K562 (cell line): ENCODE data around the gene ARFGEF2. TPM values are rescaled to one million over a fixed set of nuclear protein-coding genes. Genes with fewer than 3 reads are reported as not detected.
A peak's percentile ranks its signal among the peaks of the same experiment; 100 is the strongest.

Experiments used
- AFF4 ChIP-seq: sonication (generic); formaldehyde crosslinking; IDR thresholded peaks from 2 replicates; pipeline ENCODE4 v1.8.0; 2023; ENCODE audit warnings: mild to moderate bottlenecking, missing genetic modification reagents
- BCL6 ChIP-seq: fragments of 250-450 bp; sonication (Bioruptor Pico); IDR thresholded peaks from 2 replicates; pipeline ENCODE4 v1.4.0; 2020
- CBFA2T3 ChIP-seq: fragments of 450-650 bp; IDR thresholded peaks from 2 replicates; pipeline ENCODE4 v1.6.1; 2017
- CREBBP ChIP-seq: IDR thresholded peaks from one replicate; pipeline ENCODE4 v1.6.1; 2012; ENCODE audit warnings: low read depth, mild to moderate bottlenecking, control low read depth, inconsistent platforms, low read length
- E2F5 ChIP-seq: sonication (generic); formaldehyde crosslinking; IDR thresholded peaks from 2 replicates; pipeline ENCODE4 v1.8.0; 2022; ENCODE audit warnings: mild to moderate bottlenecking, missing genetic modification reagents
- E2F8 ChIP-seq: fragments of 450-650 bp; IDR thresholded peaks from 2 replicates; pipeline ENCODE4 v1.7.1; 2018; ENCODE audit warnings: mild to moderate bottlenecking, low read depth; ENCODE audit not compliant: partially characterized antibody
- ETV5 ChIP-seq: sonication (generic); formaldehyde crosslinking; IDR thresholded peaks from 2 replicates; pipeline ENCODE4 v1.4.0; 2020; ENCODE audit warnings: low read depth, mild to moderate bottlenecking, missing genetic modification reagents
- GATAD2B ChIP-seq: fragments of 450-650 bp; IDR thresholded peaks from 2 replicates; pipeline ENCODE4 v1.6.1; 2017; ENCODE audit warnings: mild to moderate bottlenecking, borderline replicate concordance
- MYBL2 ChIP-seq, 2 experiments: fragments of 450-650 bp in 1 of 2; sonication (generic) in 1 of 2; formaldehyde crosslinking in 1 of 2; IDR thresholded peaks; 2 replicates each; pipeline versions ENCODE4 v1.6.1 to v1.8.1; 2017 to 2022; ENCODE audit warnings: borderline replicate concordance in 1 of 2, inconsistent platforms in 1 of 2, low read depth in 1 of 2, mild to moderate bottlenecking in 1 of 2, missing genetic modification reagents in 1 of 2, moderate library complexity in 1 of 2
- SMARCA5 ChIP-seq: fragments of 450-650 bp; IDR thresholded peaks from 2 replicates; pipeline ENCODE4 v1.6.1; 2016
- SMARCE1 ChIP-seq: fragments of 450-650 bp; IDR thresholded peaks from 2 replicates; pipeline ENCODE4 v1.7.1; 2016; ENCODE audit warnings: mild to moderate bottlenecking
- TARDBP ChIP-seq: fragments of 450-650 bp; IDR thresholded peaks from 2 replicates; pipeline ENCODE4 v1.6.1; 2016
- XRCC5 ChIP-seq: fragments of 200-400 bp; formaldehyde crosslinking; IDR thresholded peaks from 2 replicates; pipeline ENCODE4 v1.6.1; 2017; ENCODE audit warnings: low read depth, mild to moderate bottlenecking, low read length
- ZBTB34 ChIP-seq: fragments of 250-450 bp; sonication (Bioruptor Pico); IDR thresholded peaks from 2 replicates; pipeline ENCODE4 v1.8.0; 2021; ENCODE audit warnings: mild to moderate bottlenecking, moderate library complexity
- ZBTB8A ChIP-seq: fragments of 450-650 bp; IDR thresholded peaks from 2 replicates; pipeline ENCODE4 v1.6.1; 2018; ENCODE audit warnings: mild to moderate bottlenecking, moderate library complexity; ENCODE audit not compliant: partially characterized antibody
- ZC3H11A ChIP-seq: IDR thresholded peaks from 2 replicates; pipeline ENCODE4 v1.6.1; 2012; ENCODE audit warnings: low read depth, low read length, improper control_type of control experiment
- ZKSCAN1 ChIP-seq: fragments of 150-350 bp; IDR thresholded peaks from 2 replicates; pipeline ENCODE4 v1.6.1; 2016; ENCODE audit warnings: low read depth, low read length
- ZNF384 ChIP-seq: IDR thresholded peaks from 2 replicates; pipeline ENCODE4 v1.6.1; 2012; ENCODE audit warnings: low read depth, low read length, improper control_type of control experiment
- ZNF511 ChIP-seq: sonication (generic); formaldehyde crosslinking; IDR thresholded peaks from 2 replicates; pipeline ENCODE4 v1.8.0; 2022; ENCODE audit warnings: mild to moderate bottlenecking, missing genetic modification reagents
- polyA plus RNA-seq, 8 experiments: library from polyadenylated mRNA; depleted of rRNA in 4 of 8; stranded (reverse) in 5 of 8; unstranded in 3 of 8; fragments of >200 nt; fragmentation: Nextera tagmentation in 2 of 8; fragmentation: Illumina TruSeq in 1 of 8; extraction: Ambion mirVana in 2 of 8; extraction: Trizol in 1 of 8; gene quantifications; 2 replicates each; pipeline versions ENCODE4 v1.2.1 to v1.2.3, GENCODE V29; 2011 to 2014; ENCODE audit warnings: inconsistent platforms in 1 of 8, missing spikeins in 1 of 8
- total RNA-seq, 7 experiments: library from RNA; depleted of rRNA in 6 of 7; stranded (reverse); fragments of >200 nt in 6 of 7; fragmentation: Illumina TruSeq in 2 of 7; extraction: Trizol in 2 of 7; gene quantifications; 2 replicates each; pipeline versions ENCODE4 v1.2.1 to v1.2.3, GENCODE V29; 2011 to 2021; ENCODE audit warnings: low replicate concordance in 1 of 7

Gene ARFGEF2
- total and polyA plus RNA-seq, 9 of the 15 experiments (the other 6 are each of a cell fraction or from before 2014, with no cell fraction given), result 4.2 to 18.8 (median 13.7) TPM

- TF ChIP-seq AFF4 (CRISPR knock-in tag) (no peak), E2F5 (CRISPR knock-in tag) (no peak; the same call in 1 of the 2 replicates), SMARCE1 (no peak), ZBTB34 (CRISPR knock-in tag) (no peak), CBFA2T3 (no peak), ZBTB8A (no peak), TARDBP (no peak), ZNF384 (no peak), BCL6 (CRISPR knock-in tag) (no peak), ZKSCAN1 (no peak), ETV5 (CRISPR knock-in tag) (no peak), MYBL2 (IDR thresholded peaks at IDR 0.05; ENCODE audit: low read depth) (peak; percentile 48; the same call in 1 of the 2 replicates), MYBL2 (CRISPR knock-in tag; IDR thresholded peaks at IDR 0.05; ENCODE audit: borderline replicate concordance) (no peak), GATAD2B (no peak), XRCC5 (no peak), SMARCA5 (peak; percentile 16; the same call in 1 of the 2 replicates), ZNF511 (CRISPR knock-in tag) (no peak; the same call in 1 of the 2 replicates), E2F8 (no peak), ZC3H11A (no peak), CREBBP (no peak)
These were observed 864 bp upstream of the ARFGEF2 start (continued) for GRCh38 chr20:48920527-48921167.
